Measurements from ENCODE around the gene PXMP2. TPM values are rescaled to one million over a fixed set of nuclear protein-coding genes. Genes with fewer than 3 reads are reported as not detected.

PXMP2 gene
- total RNA-seq, 2 donors from 2014 or later: 37.2 to 39.7 TPM

DNA sequence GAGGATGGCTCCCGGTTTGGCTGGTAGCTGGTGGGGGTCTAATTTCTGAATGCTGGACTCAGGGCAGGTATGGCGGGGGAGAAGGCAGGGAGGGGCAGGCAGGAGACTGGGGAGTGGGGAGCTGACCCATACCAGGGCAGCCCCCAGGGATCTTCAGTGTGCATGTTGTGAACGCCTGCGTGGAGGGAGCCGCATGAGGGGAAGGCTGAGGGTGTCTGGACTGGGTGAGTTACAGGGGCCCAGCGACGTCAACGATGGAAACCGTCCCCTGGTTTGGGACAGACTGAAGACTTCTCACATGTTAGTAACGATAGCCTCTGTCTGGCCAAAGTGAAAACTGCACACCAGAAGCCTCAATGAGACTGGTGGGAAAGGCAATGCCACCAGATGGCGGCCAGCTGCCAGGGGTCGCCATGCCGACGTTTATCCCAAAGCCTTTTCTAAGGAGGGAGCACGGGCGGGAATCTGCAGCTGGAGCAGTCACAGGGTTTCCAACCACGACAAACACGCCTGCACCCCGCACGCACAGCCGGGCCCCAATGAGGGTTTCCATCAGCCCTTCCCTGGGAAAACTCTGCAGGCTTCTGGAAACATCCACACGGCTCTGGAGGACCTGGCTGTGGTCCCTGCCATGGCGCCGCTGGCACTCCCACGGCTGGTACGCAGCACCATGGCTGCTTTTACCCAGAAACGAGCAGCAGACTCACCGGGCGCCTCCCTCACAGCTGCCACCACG is 37.3 kb downstream of the PXMP2 start:
- no peaks in the 10 kb centered on the region for H3K27me3 ChIP-seq
- H3K4me1 ChIP-seq: no peaks in the 10 kb centered on the region
- no peak for TF ChIP-seq POLR2A (IDR thresholded peaks at IDR 0.05)
- no peak for TF ChIP-seq CTCF (IDR thresholded peaks at IDR 0.05)
- no peak overlapping the region for H3K4me3 ChIP-seq
- 87 to 90% methylated on average over 20 to 30 of the region's 30 CpGs for WGBS, 2 donors
- DNase-seq: no peak
- no peak overlapping the region for H3K27ac ChIP-seq
- no peaks in the 10 kb centered on the region for H3K9me3 ChIP-seq
- intact Hi-C loops (cut with DNase I): no loop called here
- peaks cover 8 to 27% of the 10 kb centered on the region in 2 donors for H3K36me3 ChIP-seq (replicated peaks in 1 of 2; ENCODE audit: insufficient read depth in 1 of 2, low read depth in 2 of 2)
- no peak for ATAC-seq

DNA sequence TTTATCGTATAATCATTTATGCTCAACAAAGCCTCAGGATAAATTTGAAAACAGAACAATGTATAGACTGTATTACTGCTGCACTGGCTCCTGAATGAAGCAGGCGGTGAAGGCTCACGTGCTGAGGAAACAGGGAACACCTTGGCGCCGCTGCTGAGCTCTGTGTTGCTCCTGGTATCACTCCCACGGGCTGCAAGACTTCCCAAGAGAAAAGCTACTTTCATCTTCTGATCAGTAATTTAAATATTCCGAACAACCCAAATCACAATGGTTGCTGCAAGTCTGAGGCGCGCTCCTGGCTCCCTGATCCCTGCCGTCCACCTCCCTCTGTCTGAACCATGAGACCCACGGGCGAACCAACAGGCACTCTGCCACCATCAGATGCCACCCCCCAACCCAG is 39.0 kb downstream of the PXMP2 start:
- intact Hi-C loops (cut with DNase I): no loop called here
- Histone ChIP-seq H3K4me1 (no peaks in the 10 kb centered on the region), H3K4me3 (no peak overlapping the region), H3K27ac (no peak overlapping the region), H3K27me3 (no peaks in the 10 kb centered on the region), H3K9me3 (no peaks in the 10 kb centered on the region), H3K36me3 (replicated peaks in 1 of 2; ENCODE audit: insufficient read depth in 1 of 2, low read depth in 2 of 2) (peaks cover 5 to 27% of the 10 kb centered on the region in 2 donors)
- 89 to 94% methylated on average over 11 to 12 of the region's 12 CpGs for WGBS, 2 donors
- ATAC-seq: no peak
- no peak for DNase-seq
- TF ChIP-seq CTCF (IDR thresholded peaks at IDR 0.05): no peak
- no peak for TF ChIP-seq POLR2A (IDR thresholded peaks at IDR 0.05)

- no peaks in the 10 kb centered on the region for H3K9me3 ChIP-seq
- no peak for DNase-seq
- H3K27ac ChIP-seq: no peak overlapping the region
- H3K4me1 ChIP-seq: no peaks in the 10 kb centered on the region
- WGBS, 2 donors: 92 to 94% methylated on average over 27 to 36 of the region's 37 CpGs
- ATAC-seq: no peak
- no peak for TF ChIP-seq CTCF (IDR thresholded peaks at IDR 0.05)
- TF ChIP-seq POLR2A (IDR thresholded peaks at IDR 0.05): no peak
- H3K4me3 ChIP-seq: no peak overlapping the region
- intact Hi-C loops (cut with DNase I): no loop called here
- H3K27me3 ChIP-seq: no peaks in the 10 kb centered on the region
- peaks cover 0 to 32% of the 10 kb centered on the region in 2 donors for H3K36me3 ChIP-seq (replicated peaks in 1 of 2; ENCODE audit: insufficient read depth in 1 of 2, low read depth in 2 of 2)
Measured at GRCh38 chr12:132727091-132727794, 39.9 kb downstream of the PXMP2 start.

DNA sequence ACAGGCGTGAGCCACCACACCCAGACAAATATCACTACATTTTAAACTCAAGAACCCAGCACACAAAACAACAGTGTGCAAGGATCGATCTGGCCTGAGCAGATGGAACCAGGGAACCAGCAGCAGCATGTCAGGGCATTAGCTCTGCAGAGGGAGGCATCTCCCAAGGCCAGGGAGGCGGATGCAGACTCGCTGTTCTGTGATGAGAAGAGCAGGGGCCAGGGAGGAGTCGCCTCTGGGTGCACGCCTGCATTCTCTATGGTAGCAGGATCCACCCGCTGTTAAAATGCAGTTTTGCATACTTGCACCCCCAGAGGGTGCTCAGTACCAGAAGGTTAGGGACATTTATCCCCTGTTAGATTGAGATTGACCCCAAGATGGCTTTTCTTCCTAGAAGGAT is 41.1 kb downstream of the PXMP2 start:
- DNase-seq: no peak
- Histone ChIP-seq H3K27me3 (no peaks in the 10 kb centered on the region), H3K4me3 (no peak overlapping the region), H3K27ac (no peak overlapping the region), H3K36me3 (replicated peaks in 1 of 2; ENCODE audit: insufficient read depth in 1 of 2, low read depth in 2 of 2) (peaks cover 4 to 45% of the 10 kb centered on the region in 2 donors), H3K9me3 (no peaks in the 10 kb centered on the region), H3K4me1 (no peaks in the 10 kb centered on the region)
- ATAC-seq: no peak
- intact Hi-C loops (cut with DNase I): no loop called here
- TF ChIP-seq CTCF (IDR thresholded peaks at IDR 0.05) (no peak), POLR2A (IDR thresholded peaks at IDR 0.05) (no peak)
- WGBS, 2 donors: 94 to 95% methylated on average over 3 to 7 of the region's 7 CpGs
